SK-N-SH (cell line): Measurements from ENCODE around the gene KIAA1549. TPM values are rescaled to one million over a fixed set of nuclear protein-coding genes. Genes with fewer than 3 reads are reported as not detected.

ENCODE experiments used
- CTCF ChIA-PET: fragments of 300-600, 350-600 bp; formaldehyde crosslinking; extraction: SDS; loops from one replicate; lab custom pipeline; 2021; lab: Yijun Ruan, JAX
- POLR2A ChIA-PET: fragments of 350-600 bp; sonication (Branson Sonifier 250); formaldehyde crosslinking; extraction: SDS; loops from one replicate; lab custom pipeline; 2020; ENCODE audit warnings: antibody characterized with exemption, inconsistent platforms; lab: Yijun Ruan, JAX
- DNase-seq: peaks from one replicate; pipeline ENCODE4 v3.0.0; 2012
- H2AFZ ChIP-seq: fragments of 200-600 bp; sonication (generic); 2 replicates; pipeline ENCODE4 v1.8.1; 2016; ENCODE audit warnings: antibody characterized with exemption, mild to moderate bottlenecking, low read depth
- H3F3A ChIP-seq: fragments of 200-600 bp; sonication (generic); replicated peaks from 2 replicates; pipeline ENCODE3; 2016; ENCODE audit warnings: antibody characterized with exemption, mild to moderate bottlenecking; ENCODE audit not compliant: insufficient read depth
- H3K27ac ChIP-seq, 2 experiments: fragments of 200-500 bp in 1 of 2; fragments of 200-600 bp in 1 of 2; sonication (Bioruptor generic) in 1 of 2; sonication (generic), shearing (Covaris generic) in 1 of 2; 2 replicates each; pipeline versions ENCODE4 v1.5.1 to v1.6.1; 2014 to 2016; ENCODE audit warnings: low read depth in 2 of 2, inconsistent platforms in 1 of 2, low read length in 1 of 2, mild to moderate bottlenecking in 1 of 2, mixed read lengths in 1 of 2
- H3K27me3 ChIP-seq: fragments of 200-600 bp; sonication (generic), shearing (Covaris generic); 2 replicates; pipeline ENCODE4 v1.6.1; 2016; ENCODE audit warnings: mixed run types; ENCODE audit not compliant: insufficient read depth
- H3K36me3 ChIP-seq, 2 experiments: fragments of 200-500 bp in 1 of 2; fragments of 200-600 bp in 1 of 2; sonication (Bioruptor generic) in 1 of 2; sonication (generic) in 1 of 2; replicated peaks in 1 of 2; 2 replicates each; pipeline versions ENCODE3 to v1.5.1; 2014 to 2016; ENCODE audit warnings: low read length in 1 of 2, mild to moderate bottlenecking in 1 of 2; ENCODE audit not compliant: insufficient read depth in 2 of 2, control insufficient read depth in 1 of 2
- H3K4me1 ChIP-seq, 2 experiments: fragments of 200-500 bp in 1 of 2; fragments of 200-600 bp in 1 of 2; sonication (Bioruptor generic) in 1 of 2; sonication (generic), shearing (Covaris generic) in 1 of 2; 2 replicates each; pipeline versions ENCODE4 v1.5.1 to v1.6.1; 2014 to 2016; ENCODE audit warnings: low read depth in 1 of 2, low read length in 1 of 2, mixed run types in 1 of 2; ENCODE audit not compliant: insufficient read depth in 2 of 2, control insufficient read depth in 1 of 2
- H3K4me2 ChIP-seq: fragments of 200-600 bp; sonication (generic), shearing (Covaris generic); 2 replicates; pipeline ENCODE4 v1.6.1; 2017; ENCODE audit warnings: mixed run types
- H3K4me3 ChIP-seq, 2 experiments: fragments of 200-500 bp in 1 of 2; fragments of 200-600 bp in 1 of 2; sonication (Bioruptor generic) in 1 of 2; sonication (generic), shearing (Covaris generic) in 1 of 2; 2 replicates each; pipeline versions ENCODE4 v1.5.1 to v1.8.1; 2014 to 2016; ENCODE audit warnings: low read depth in 2 of 2, inconsistent platforms in 1 of 2, low read length in 1 of 2, mild to moderate bottlenecking in 1 of 2, mixed read lengths in 1 of 2, moderate library complexity in 1 of 2
- H3K79me2 ChIP-seq: fragments of 200-600 bp; sonication (generic); 2 replicates; pipeline ENCODE4 v1.8.1; 2017; ENCODE audit warnings: mild to moderate bottlenecking; ENCODE audit not compliant: insufficient read depth
- H3K9ac ChIP-seq: fragments of 200-600 bp; sonication (generic); 2 replicates; pipeline ENCODE4 v1.6.1; 2017; ENCODE audit warnings: mixed run types
- H3K9me2 ChIP-seq: fragments of 200-600 bp; sonication (generic); 2 replicates; pipeline ENCODE4 v1.6.1; 2017; ENCODE audit warnings: mixed run types
- H3K9me3 ChIP-seq: fragments of 200-600 bp; sonication (generic); 2 replicates; pipeline ENCODE4 v1.6.1; 2017; ENCODE audit warnings: mixed run types, mild to moderate bottlenecking, moderate library complexity
- H4K20me1 ChIP-seq: fragments of 200-600 bp; sonication (generic); 2 replicates; pipeline ENCODE4 v1.6.1; 2017; ENCODE audit warnings: mild to moderate bottlenecking, mixed run types; ENCODE audit not compliant: insufficient read depth
- ELF1 ChIP-seq: IDR thresholded peaks from 2 replicates; pipeline ENCODE4 v1.4.0; 2012
- EP300 ChIP-seq, 2 experiments: IDR thresholded peaks; 2 replicates each; pipeline versions ENCODE4 v1.4.0 to v1.6.1; 2012; ENCODE audit warnings: borderline replicate concordance in 1 of 2, low read depth in 1 of 2, low read length in 1 of 2
- EZH2phosphoT487 ChIP-seq: fragments of 200-600 bp; sonication (generic); IDR thresholded peaks from 2 replicates; pipeline ENCODE4 v1.6.1; 2017; ENCODE audit warnings: low read depth, mixed run types, mild to moderate bottlenecking, antibody characterized with exemption, moderate library complexity, borderline replicate concordance
- FOXJ3 ChIP-seq: sonication (generic); formaldehyde crosslinking; IDR thresholded peaks from 2 replicates; pipeline ENCODE4 v1.5.1; 2020; ENCODE audit warnings: mild to moderate bottlenecking, missing genetic modification reagents
- FOXM1 ChIP-seq: IDR thresholded peaks from 2 replicates; pipeline ENCODE4 v1.4.0; 2012; ENCODE audit warnings: low read depth, mild to moderate bottlenecking
- GABPA ChIP-seq: IDR thresholded peaks from 2 replicates; pipeline ENCODE4 v1.4.0; 2012; ENCODE audit warnings: low read depth, mild to moderate bottlenecking
- GATA2 ChIP-seq: sonication (generic); formaldehyde crosslinking; IDR thresholded peaks from 2 replicates; pipeline ENCODE4 v1.5.0; 2020; ENCODE audit warnings: mild to moderate bottlenecking, missing genetic modification reagents
- MXI1 ChIP-seq: IDR thresholded peaks from 2 replicates; pipeline ENCODE4 v1.6.1; 2012; ENCODE audit warnings: mild to moderate bottlenecking, low read depth, low read length, improper control_type of control experiment
- RCOR1 ChIP-seq: fragments of 150-350 bp; IDR thresholded peaks from 2 replicates; pipeline ENCODE4 v1.6.1; 2017; ENCODE audit warnings: antibody characterized with exemption, low read length
- RFX5 ChIP-seq: IDR thresholded peaks from 2 replicates; pipeline ENCODE4 v1.6.1; 2012; ENCODE audit warnings: mild to moderate bottlenecking, improper control_type of control experiment, low read length
- SIN3A ChIP-seq: IDR thresholded peaks from 2 replicates; pipeline ENCODE4 v1.6.1; 2012; ENCODE audit warnings: low read depth, mild to moderate bottlenecking, low read length, moderate library complexity, borderline replicate concordance
- TAF1 ChIP-seq: IDR thresholded peaks from 2 replicates; pipeline ENCODE4 v1.6.1; 2012; ENCODE audit warnings: low read depth, mild to moderate bottlenecking, low read length, moderate library complexity, borderline replicate concordance
- TCF12 ChIP-seq: IDR thresholded peaks from 2 replicates; pipeline ENCODE4 v1.4.0; 2012
- TEAD4 ChIP-seq: IDR thresholded peaks from 2 replicates; pipeline ENCODE4 v1.4.0; 2012; ENCODE audit warnings: mild to moderate bottlenecking, borderline replicate concordance; ENCODE audit not compliant: insufficient read depth
- YY1 ChIP-seq: IDR thresholded peaks from 2 replicates; pipeline ENCODE4 v1.4.0; 2012; ENCODE audit warnings: low read depth, mild to moderate bottlenecking
- WGBS: methylation state at CpG from one replicate; pipeline ENCODE4 v1.1.6; 2017; ENCODE audit warnings: low lambda C conversion rate; 5-methylcytosine and 5-hydroxymethylcytosine counted together
- polyA plus RNA-seq, 3 experiments: library from polyadenylated mRNA; depleted of rRNA; stranded (reverse); fragments of >200 nt; gene quantifications; 2 replicates each; pipeline ENCODE4 v1.2.3, GENCODE V29; 2012
- TF ChIP-seq, protein P1 (sequence below): IDR thresholded peaks from 2 replicates; pipeline ENCODE4 v1.4.0; 2012; ENCODE audit warnings: low read depth, borderline replicate concordance
- TF ChIP-seq, protein P2 (sequence below): IDR thresholded peaks from 2 replicates; pipeline ENCODE4 v1.4.0; 2012; ENCODE audit warnings: low read depth, borderline replicate concordance
- TF ChIP-seq, protein P3 (sequence below): fragments of 150-350 bp; IDR thresholded peaks from 2 replicates; pipeline ENCODE4 v1.6.1; 2017; ENCODE audit warnings: antibody characterized with exemption, low read length, low read depth, borderline replicate concordance
- TF ChIP-seq, protein P4 (sequence below): IDR thresholded peaks from 2 replicates; pipeline ENCODE4 v1.4.0; 2012; ENCODE audit warnings: low read depth

KIAA1549 gene
- polyA plus RNA-seq, 1 of the 3 experiments (the other 2 are of a cell fraction) = 3.6 TPM

DNA sequence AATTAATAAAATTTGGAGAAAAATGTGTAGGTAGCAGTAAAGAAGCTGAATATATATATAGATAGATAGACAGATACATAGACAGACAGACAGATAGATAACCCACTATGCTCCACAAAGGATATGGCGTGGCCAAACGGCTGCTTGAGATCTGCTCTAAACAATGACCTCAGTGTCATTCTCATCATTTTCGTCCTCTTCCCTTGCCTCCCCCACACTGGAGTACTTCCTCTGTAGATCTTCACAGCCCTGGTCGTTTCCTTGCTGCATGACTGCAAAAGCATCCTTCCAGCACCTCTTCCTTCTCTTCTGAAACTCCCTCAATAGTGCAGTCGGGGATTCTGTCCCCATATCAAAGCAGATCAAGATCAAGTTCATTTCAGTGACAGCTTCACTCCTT, 147.6 kb downstream of the KIAA1549 start:
- DNase-seq = no peak
- WGBS = 85% methylated on average over 5 of the region's 5 CpGs
- CTCF ChIA-PET = interaction anchor here (0.8 to 1.6 kb wide), 2 partner anchors 9 to 202 kb away, joined by 3 to 5 read pairs; no protein-coding TSS in a partner anchor

DNA sequence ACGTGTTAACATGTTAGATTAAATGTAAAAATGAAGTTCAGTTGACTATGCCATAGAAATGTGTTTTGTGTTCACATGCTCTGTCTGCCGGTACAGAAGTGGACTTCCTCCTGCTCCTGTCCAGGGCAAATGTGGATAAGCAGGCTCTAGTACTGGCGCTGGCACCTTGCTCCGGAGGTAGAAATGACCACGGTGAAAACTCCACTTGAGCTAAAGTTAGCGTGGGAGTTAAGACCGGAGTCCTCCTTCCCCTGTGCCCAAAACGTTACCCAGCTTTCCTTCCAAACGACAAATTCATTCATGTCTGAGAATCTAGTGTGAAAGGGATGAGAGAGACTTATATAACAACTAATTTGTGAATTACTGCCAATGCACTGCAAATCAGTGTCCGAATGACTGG, 148.2 kb downstream of the KIAA1549 start:
- TF ChIP-seq GABPA (no peak), TAF1 (no peak)
- CTCF ChIA-PET = interaction anchor here (0.8 to 1.6 kb wide), 2 partner anchors 10 to 202 kb away, joined by 3 to 5 read pairs; no protein-coding TSS in a partner anchor
- 88% methylated on average over 10 of the region's 10 CpGs for WGBS

More for the DNA sequence above, 147.6 kb downstream of the KIAA1549 start:
- no peak overlapping the region for H3K9ac ChIP-seq
- no peaks in the 10 kb centered on the region for H4K20me1 ChIP-seq
- no peak overlapping the region for H2AFZ ChIP-seq
- H3K4me2 ChIP-seq = no peak overlapping the region
- POLR2A ChIA-PET = no interaction called here
- H3K4me1 ChIP-seq = no peaks in the 10 kb centered on the region; a peak in 1 of 4 replicates
- no peak overlapping the region for H3K27ac ChIP-seq
- TF ChIP-seq RFX5 (no peak), SIN3A (no peak), EZH2phosphoT487 (no peak), FOXJ3 (CRISPR knock-in tag) (no peak), ELF1 (no peak), FOXM1 (no peak), GATA2 (CRISPR knock-in tag) (no peak), YY1 (no peak), GABPA (no peak), RCOR1 (no peak), TCF12 (no peak), EP300 (IDR thresholded peaks at IDR 0.05; ENCODE audit: borderline replicate concordance in 1 of 2, low read depth in 1 of 2, low read length in 1 of 2) (no peak), MXI1 (no peak), TEAD4 (no peak), TAF1 (no peak)
- TF ChIP-seq, protein P1, sequence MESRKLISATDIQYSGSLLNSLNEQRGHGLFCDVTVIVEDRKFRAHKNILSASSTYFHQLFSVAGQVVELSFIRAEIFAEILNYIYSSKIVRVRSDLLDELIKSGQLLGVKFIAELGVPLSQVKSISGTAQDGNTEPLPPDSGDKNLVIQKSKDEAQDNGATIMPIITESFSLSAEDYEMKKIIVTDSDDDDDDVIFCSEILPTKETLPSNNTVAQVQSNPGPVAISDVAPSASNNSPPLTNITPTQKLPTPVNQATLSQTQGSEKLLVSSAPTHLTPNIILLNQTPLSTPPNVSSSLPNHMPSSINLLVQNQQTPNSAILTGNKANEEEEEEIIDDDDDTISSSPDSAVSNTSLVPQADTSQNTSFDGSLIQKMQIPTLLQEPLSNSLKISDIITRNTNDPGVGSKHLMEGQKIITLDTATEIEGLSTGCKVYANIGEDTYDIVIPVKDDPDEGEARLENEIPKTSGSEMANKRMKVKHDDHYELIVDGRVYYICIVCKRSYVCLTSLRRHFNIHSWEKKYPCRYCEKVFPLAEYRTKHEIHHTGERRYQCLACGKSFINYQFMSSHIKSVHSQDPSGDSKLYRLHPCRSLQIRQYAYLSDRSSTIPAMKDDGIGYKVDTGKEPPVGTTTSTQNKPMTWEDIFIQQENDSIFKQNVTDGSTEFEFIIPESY = no peak
- TF ChIP-seq, protein P2, sequence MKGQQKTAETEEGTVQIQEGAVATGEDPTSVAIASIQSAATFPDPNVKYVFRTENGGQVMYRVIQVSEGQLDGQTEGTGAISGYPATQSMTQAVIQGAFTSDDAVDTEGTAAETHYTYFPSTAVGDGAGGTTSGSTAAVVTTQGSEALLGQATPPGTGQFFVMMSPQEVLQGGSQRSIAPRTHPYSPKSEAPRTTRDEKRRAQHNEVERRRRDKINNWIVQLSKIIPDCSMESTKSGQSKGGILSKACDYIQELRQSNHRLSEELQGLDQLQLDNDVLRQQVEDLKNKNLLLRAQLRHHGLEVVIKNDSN = no peak
- TF ChIP-seq, protein P3, sequence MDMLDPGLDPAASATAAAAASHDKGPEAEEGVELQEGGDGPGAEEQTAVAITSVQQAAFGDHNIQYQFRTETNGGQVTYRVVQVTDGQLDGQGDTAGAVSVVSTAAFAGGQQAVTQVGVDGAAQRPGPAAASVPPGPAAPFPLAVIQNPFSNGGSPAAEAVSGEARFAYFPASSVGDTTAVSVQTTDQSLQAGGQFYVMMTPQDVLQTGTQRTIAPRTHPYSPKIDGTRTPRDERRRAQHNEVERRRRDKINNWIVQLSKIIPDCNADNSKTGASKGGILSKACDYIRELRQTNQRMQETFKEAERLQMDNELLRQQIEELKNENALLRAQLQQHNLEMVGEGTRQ = no peak
- TF ChIP-seq, protein P4, sequence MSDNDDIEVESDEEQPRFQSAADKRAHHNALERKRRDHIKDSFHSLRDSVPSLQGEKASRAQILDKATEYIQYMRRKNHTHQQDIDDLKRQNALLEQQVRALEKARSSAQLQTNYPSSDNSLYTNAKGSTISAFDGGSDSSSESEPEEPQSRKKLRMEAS = no peak
- TF ChIP-seq, all 33 proteins: peak for 0
- Histone ChIP-seq H3K9me3 (no peaks in the 10 kb centered on the region), H3K9me2 (no peaks in the 10 kb centered on the region), H3K36me3 (peaks cover 12 to 40% of the 10 kb centered on the region in 2 experiments), H3K27me3 (no peaks in the 10 kb centered on the region), H3F3A (no peaks in the 10 kb centered on the region), H3K79me2 (no peaks in the 10 kb centered on the region), H3K4me3 (no peak overlapping the region)

More for the DNA sequence above, 148.2 kb downstream of the KIAA1549 start:
- DNase-seq = no peak
- Histone ChIP-seq H3K79me2 (no peaks in the 10 kb centered on the region), H3K4me1 (no peaks in the 10 kb centered on the region; a peak in 1 of 4 replicates), H3K9me2 (no peaks in the 10 kb centered on the region), H3K4me3 (no peak overlapping the region), H4K20me1 (no peaks in the 10 kb centered on the region), H3K27me3 (no peaks in the 10 kb centered on the region), H3K36me3 (peaks cover 11 to 37% of the 10 kb centered on the region in 2 experiments), H3F3A (no peaks in the 10 kb centered on the region), H3K9me3 (no peaks in the 10 kb centered on the region), H3K9ac (no peak overlapping the region), H3K4me2 (no peak overlapping the region), H3K27ac (no peak overlapping the region), H2AFZ (no peak overlapping the region)
- POLR2A ChIA-PET = no interaction called here
